Stomach smooth muscle (tissue), 2 donors: Measurements from ENCODE around the gene LCE2B.

Source experiments
- H3K27ac ChIP-seq: one replicate; pipeline ENCODE4 v1.7.0; 2013; ENCODE audit warnings: mild to moderate bottlenecking, low read length, inconsistent platforms
- H3K27me3 ChIP-seq, 2 donors: one replicate each; pipeline ENCODE4 v1.7.0; 2013; ENCODE audit warnings: low read length in 2 of 2; ENCODE audit not compliant: insufficient read depth in 2 of 2, control insufficient read depth in 1 of 2
- H3K36me3 ChIP-seq, 2 donors: one replicate each; pipeline ENCODE4 v1.7.0; 2013; ENCODE audit warnings: low read length in 2 of 2; ENCODE audit not compliant: control insufficient read depth in 2 of 2, insufficient read depth in 2 of 2
- H3K4me1 ChIP-seq: one replicate; pipeline ENCODE4 v1.7.0; 2013; ENCODE audit warnings: low read length; ENCODE audit not compliant: control insufficient read depth, insufficient read depth
- H3K4me3 ChIP-seq, 2 donors: one replicate each; pipeline ENCODE4 v1.7.0; 2013; ENCODE audit warnings: low read length in 2 of 2
- H3K9ac ChIP-seq, 2 donors: one replicate each; pipeline ENCODE4 v1.7.0; 2013; ENCODE audit warnings: low read length in 2 of 2, mild to moderate bottlenecking in 1 of 2
- H3K9me3 ChIP-seq, 2 donors: one replicate each; pipeline ENCODE4 v1.7.0; 2013; ENCODE audit warnings: low read length in 2 of 2; ENCODE audit not compliant: control insufficient read depth in 2 of 2
- donor health status: healthy.
- donor health status: Pancreatic carcinoma.

Gene LCE2B

GRCh38 chr1:152728986-152729385 lies 43.1 kb downstream of the LCE2B start:
- no peak overlapping the region for H3K9ac ChIP-seq
- peaks cover 4% of the 10 kb centered on the region for H3K4me1 ChIP-seq
- no peaks in the 10 kb centered on the region for H3K36me3 ChIP-seq
- no peak overlapping the region for H3K4me3 ChIP-seq
- no peak overlapping the region for H3K27ac ChIP-seq
- H3K9me3 ChIP-seq = no peaks in the 10 kb centered on the region
- H3K27me3 ChIP-seq = peaks cover 0 to 2% of the 10 kb centered on the region in 2 donors

DNA sequence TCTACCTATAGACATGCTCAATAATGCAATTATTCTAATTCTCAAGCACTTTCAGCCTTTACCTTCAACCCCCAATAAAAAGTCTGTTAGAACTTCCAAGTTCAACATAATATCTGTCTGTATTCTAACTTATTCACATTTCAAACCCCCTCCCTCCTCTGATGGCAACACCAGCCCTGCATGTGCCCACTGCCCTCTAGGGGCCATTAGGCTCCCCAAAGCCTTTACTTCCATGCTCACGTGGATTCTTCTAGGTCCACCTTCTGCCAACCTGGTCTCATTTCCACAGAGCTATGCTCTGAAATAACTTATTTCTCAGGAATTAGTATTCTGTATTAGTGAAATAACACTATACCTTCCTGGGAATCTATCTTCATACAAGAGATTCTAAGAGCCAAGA lies 49.7 kb downstream of the LCE2B start:
- Histone ChIP-seq H3K27me3 (no peaks in the 10 kb centered on the region), H3K9ac (no peak overlapping the region), H3K36me3 (no peaks in the 10 kb centered on the region), H3K4me3 (no peak overlapping the region), H3K27ac (no peak overlapping the region), H3K4me1 (no peaks in the 10 kb centered on the region), H3K9me3 (no peaks in the 10 kb centered on the region)
